ENCODE results near the gene TAF11L13.
"Not testable (repeated sequence)": the region's sequence is repeated elsewhere in the genome, so short reads cannot be mapped to it uniquely, and the experiment has no call there.

TAF11L13 gene

GRCh38 chr5:17620627-17621026 is 11.3 kb upstream of the TAF11L13 start:
- H3K4me3 ChIP-seq (ENCODE audit: low read depth, low read length): no peak overlapping the region
- no peak for DNase-seq (ENCODE audit: low read depth)
- no peak for TF ChIP-seq CTCF (IDR thresholded peaks at IDR 0.05; ENCODE audit: insufficient read depth, low read depth, low read length, missing control alignments)

GRCh38 chr5:17625686-17626085 is 6.2 kb upstream of the TAF11L13 start:
- no peak for DNase-seq (ENCODE audit: low read depth)
- H3K4me3 ChIP-seq (ENCODE audit: low read depth, low read length): no peak overlapping the region
- TF ChIP-seq CTCF (IDR thresholded peaks at IDR 0.05; ENCODE audit: insufficient read depth, low read depth, low read length, missing control alignments): no peak

GRCh38 chr5:17634160-17634559 is 2.3 kb downstream of the TAF11L13 start, which contains the start of gene TAF11L14:
Gene TAF11L14 (plus strand): TSS chr5:17634460.
- no peak for DNase-seq (ENCODE audit: low read depth)
- H3K4me3 ChIP-seq (ENCODE audit: low read depth, low read length): no peak within 1 kb of the TSS
- TF ChIP-seq CTCF (IDR thresholded peaks at IDR 0.05; ENCODE audit: insufficient read depth, low read depth, low read length, missing control alignments): no peak

GRCh38 chr5:17649232-17649631 is 17.3 kb downstream of the TAF11L13 start:
- not testable (repeated sequence) for H3K4me3 ChIP-seq (ENCODE audit: low read depth, low read length); DNase-seq (ENCODE audit: low read depth)

GRCh38 chr5:17655201-17655759 is 23.4 kb downstream of the TAF11L13 start:
- not testable (repeated sequence) for H3K4me3 ChIP-seq (ENCODE audit: low read depth, low read length); DNase-seq (ENCODE audit: low read depth)

- no peak for TF ChIP-seq CTCF (IDR thresholded peaks at IDR 0.05; ENCODE audit: insufficient read depth, low read depth, low read length, missing control alignments)
These were observed 24.0 kb downstream of the TAF11L13 start for GRCh38 chr5:17655921-17656320.

GRCh38 chr5:17663182-17663581 is 31.3 kb downstream of the TAF11L13 start:
- TF ChIP-seq CTCF (IDR thresholded peaks at IDR 0.05; ENCODE audit: insufficient read depth, low read depth, low read length, missing control alignments): no peak
- H3K4me3 ChIP-seq (ENCODE audit: low read depth, low read length): no peak overlapping the region
- DNase-seq (ENCODE audit: low read depth): no peak

More at GRCh38 chr5:17655921-17656320, 24.0 kb downstream of the TAF11L13 start:
- no peak for DNase-seq (ENCODE audit: low read depth)
- no peak overlapping the region for H3K4me3 ChIP-seq (ENCODE audit: low read depth, low read length)

GRCh38 chr5:17665836-17666235 is 33.9 kb downstream of the TAF11L13 start:
- no peak for TF ChIP-seq CTCF (IDR thresholded peaks at IDR 0.05; ENCODE audit: insufficient read depth, low read depth, low read length, missing control alignments)
- H3K4me3 ChIP-seq (ENCODE audit: low read depth, low read length): no peak overlapping the region
- no peak for DNase-seq (ENCODE audit: low read depth)
